ENCODE measurements around the gene SLC16A7. TPM values are rescaled to one million over a fixed set of nuclear protein-coding genes. Genes with fewer than 3 reads are reported as not detected.

The SLC16A7 gene
- total and polyA plus RNA-seq, 2 of the 8 experiments (the other 6 are each of a cell fraction or from before 2014, with no cell fraction given) = 0.74 to 4.3 TPM

GRCh38 chr12:59710004-59710628 lies 114.3 kb downstream of the SLC16A7 start:
- H3K79me2 ChIP-seq (ENCODE audit: control insufficient read depth in 1 of 2, insufficient read depth in 2 of 2, low read length in 2 of 2) = no peaks in the 10 kb centered on the region
- H3K9ac ChIP-seq (replicated peaks in 1 of 4; ENCODE audit: extremely low read depth in 1 of 4, low read depth in 3 of 4, low read length in 3 of 4) = no peak overlapping the region
- no peaks in the 10 kb centered on the region for H3K23me2 ChIP-seq (ENCODE audit: low read depth, low read length)
- H3K27me3 ChIP-seq (replicated peaks in 1 of 4; ENCODE audit: control insufficient read depth in 3 of 4, extremely low read depth in 1 of 4, insufficient read depth in 3 of 4, low read length in 3 of 4) = no peaks in the 10 kb centered on the region
- H2AFZ ChIP-seq (ENCODE audit: low read length) = no peak overlapping the region
- no peak overlapping the region for H3K4me3 ChIP-seq (ENCODE audit: extremely low read depth in 1 of 4, insufficient read depth in 2 of 4, low read depth in 3 of 4, low read length in 4 of 4)
- ChIA-PET CTCF (ENCODE audit: partially characterized antibody) (no interaction called here), POLR2A (ENCODE audit: partially characterized antibody) (no interaction called here)
- H3K14ac ChIP-seq (ENCODE audit: insufficient read length) = no peak overlapping the region
- no peak overlapping the region for H4K91ac ChIP-seq (replicated peaks; ENCODE audit: insufficient read length, low read length)
- H4K8ac ChIP-seq (ENCODE audit: extremely low read depth, insufficient read depth, low read length) = no peak overlapping the region
- no peaks in the 10 kb centered on the region for H3K9me3 ChIP-seq (ENCODE audit: insufficient read depth in 2 of 2, low read depth in 1 of 2, low read length in 1 of 2)
- no peak overlapping the region for H2BK20ac ChIP-seq (ENCODE audit: low read length)
- no peak overlapping the region for H2BK15ac ChIP-seq (ENCODE audit: low read length)
- no peak overlapping the region for H3K4ac ChIP-seq (replicated peaks; ENCODE audit: insufficient read length, low read depth, low read length)
- no peak overlapping the region for H2BK5ac ChIP-seq (ENCODE audit: low read depth, low read length)
- H4K5ac ChIP-seq (ENCODE audit: insufficient read length, low read depth, low read length) = no peak overlapping the region
- no peak overlapping the region for H3K18ac ChIP-seq (ENCODE audit: extremely low read depth, low read length)
- H3K23ac ChIP-seq (ENCODE audit: insufficient read length) = no peak overlapping the region
- H3K56ac ChIP-seq (replicated peaks; ENCODE audit: insufficient read length, low read depth, low read length) = no peak overlapping the region
- H2BK120ac ChIP-seq (replicated peaks; ENCODE audit: low read depth, low read length) = no peak overlapping the region
- no peak overlapping the region for H2AK5ac ChIP-seq (ENCODE audit: low read depth, low read length)
- FAIRE-seq (no peak), DNase-seq (ENCODE audit: low read depth in 1 of 2, low spot score in 2 of 2) (no peak)
- 86% methylated on average over 1 of the region's 1 CpG; no CpG with 5 or more reads in 1 of the 2 experiments for WGBS, 2 experiments (ENCODE audit: extremely low coverage in 1 of 2, insufficient coverage in 1 of 2, insufficient read length in 1 of 2, insufficient replicate concordance in 2 of 2, low coverage in 1 of 2, low lambda C conversion rate in 2 of 2, missing lambda C conversion rate in 1 of 2)
- H3K4me2 ChIP-seq (ENCODE audit: insufficient read depth in 1 of 2, low read depth in 2 of 2, low read length in 2 of 2) = no peak overlapping the region
- no peaks in the 10 kb centered on the region for H3K4me1 ChIP-seq (replicated peaks in 1 of 4; ENCODE audit: control insufficient read depth in 3 of 4, insufficient read depth in 4 of 4, low read length in 3 of 4)
- no peaks in the 10 kb centered on the region for H3K79me1 ChIP-seq (ENCODE audit: low read depth, low read length)
- no peaks in the 10 kb centered on the region for H3K36me3 ChIP-seq (ENCODE audit: control insufficient read depth in 2 of 4, insufficient read depth in 4 of 4, low read length in 3 of 4)
- no peak overlapping the region for H3K27ac ChIP-seq (ENCODE audit: low read depth, low read length)
- H4K20me1 ChIP-seq (replicated peaks in 1 of 2; ENCODE audit: control insufficient read depth in 1 of 2, insufficient read depth in 2 of 2, low read length in 2 of 2) = no peaks in the 10 kb centered on the region
- H2BK12ac ChIP-seq (ENCODE audit: low read depth, low read length) = no peak overlapping the region
- no peak for TF ChIP-seq GTF2F1 (IDR thresholded peaks at IDR 0.05; ENCODE audit: borderline replicate concordance, low read depth, low read length)
- TF ChIP-seq CREB1 (IDR thresholded peaks at IDR 0.05) = no peak
- TF ChIP-seq SP1 (IDR thresholded peaks at IDR 0.05; ENCODE audit: low read depth, low read length) = no peak
- no peak for TF ChIP-seq SIN3A (conservative IDR thresholded peaks at IDR 0.05 in 1 of 2, IDR thresholded peaks at IDR 0.05 in 1 of 2; ENCODE audit: low read depth in 1 of 2, low read length in 2 of 2)
- no peak for TF ChIP-seq CBX5 (IDR thresholded peaks at IDR 0.05; ENCODE audit: low read depth, low read length)
- no peak for TF ChIP-seq FOSL1 (IDR thresholded peaks at IDR 0.05; ENCODE audit: insufficient read depth, low read depth, low read length)
- TF ChIP-seq RBBP5 (IDR thresholded peaks at IDR 0.05; ENCODE audit: borderline replicate concordance, low read depth, low read length) = no peak
- no peak for TF ChIP-seq TEAD4 (IDR thresholded peaks at IDR 0.05; ENCODE audit: low read depth, low read length)
- TF ChIP-seq TBP (IDR thresholded peaks at IDR 0.05; ENCODE audit: low read depth, low read length) = no peak
- TF ChIP-seq SIRT6 (IDR thresholded peaks at IDR 0.05; ENCODE audit: low read length) = no peak
- no peak for TF ChIP-seq GABPA (IDR thresholded peaks at IDR 0.05; ENCODE audit: borderline replicate concordance, insufficient read depth, low read length)
- no peak for TF ChIP-seq BCL11A (IDR thresholded peaks at IDR 0.05; ENCODE audit: low read depth in 2 of 2, low read length in 2 of 2)
- no peak for TF ChIP-seq MAX (IDR thresholded peaks at IDR 0.05)

Measured in H1 (cell line).